ENCODE measurements around the gene LRRC38.

Gene LRRC38

DNA sequence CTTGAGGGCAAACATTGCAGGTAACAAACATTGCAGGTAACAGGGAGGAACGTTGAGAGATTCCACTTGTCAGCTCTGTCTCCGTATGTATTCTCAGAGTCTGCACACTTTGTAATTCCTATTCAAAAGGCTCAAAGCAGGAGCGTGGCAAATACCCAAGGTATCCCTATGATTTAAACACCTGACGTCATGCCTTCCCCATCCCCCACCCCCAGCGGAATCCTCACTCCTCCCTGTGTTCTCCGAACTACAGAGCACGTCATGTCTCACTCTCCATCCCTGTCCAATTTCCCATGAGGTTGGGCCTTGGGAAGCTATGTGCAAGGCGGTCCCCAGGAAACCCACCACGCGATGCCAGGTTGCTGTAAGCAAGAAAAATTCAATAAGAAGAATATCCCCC is 2.8 kb upstream of the LRRC38 start:
- DNase-seq (ENCODE audit: low spot score), result no peak

DNA sequence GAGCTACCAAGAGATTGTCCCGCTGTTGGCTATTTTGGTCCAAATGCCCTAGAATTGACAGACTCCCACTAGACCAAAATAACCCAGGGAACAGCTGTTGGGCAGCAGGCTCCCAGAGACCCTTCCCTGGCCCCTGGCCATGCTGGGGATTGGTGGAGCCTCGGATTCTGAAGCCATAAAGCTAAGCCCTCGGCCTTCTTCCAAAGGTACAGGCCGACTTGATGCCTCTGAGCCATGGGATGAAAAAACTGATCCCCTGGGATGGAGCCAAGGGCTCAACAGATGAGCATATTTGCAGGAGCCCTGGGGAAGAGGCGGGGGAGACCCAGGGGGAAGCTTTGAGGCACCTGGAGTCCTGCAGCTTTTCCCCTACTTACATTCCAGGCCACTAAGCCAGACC is 1.0 kb upstream of the LRRC38 start:
- no peak for DNase-seq (ENCODE audit: low spot score)

DNA sequence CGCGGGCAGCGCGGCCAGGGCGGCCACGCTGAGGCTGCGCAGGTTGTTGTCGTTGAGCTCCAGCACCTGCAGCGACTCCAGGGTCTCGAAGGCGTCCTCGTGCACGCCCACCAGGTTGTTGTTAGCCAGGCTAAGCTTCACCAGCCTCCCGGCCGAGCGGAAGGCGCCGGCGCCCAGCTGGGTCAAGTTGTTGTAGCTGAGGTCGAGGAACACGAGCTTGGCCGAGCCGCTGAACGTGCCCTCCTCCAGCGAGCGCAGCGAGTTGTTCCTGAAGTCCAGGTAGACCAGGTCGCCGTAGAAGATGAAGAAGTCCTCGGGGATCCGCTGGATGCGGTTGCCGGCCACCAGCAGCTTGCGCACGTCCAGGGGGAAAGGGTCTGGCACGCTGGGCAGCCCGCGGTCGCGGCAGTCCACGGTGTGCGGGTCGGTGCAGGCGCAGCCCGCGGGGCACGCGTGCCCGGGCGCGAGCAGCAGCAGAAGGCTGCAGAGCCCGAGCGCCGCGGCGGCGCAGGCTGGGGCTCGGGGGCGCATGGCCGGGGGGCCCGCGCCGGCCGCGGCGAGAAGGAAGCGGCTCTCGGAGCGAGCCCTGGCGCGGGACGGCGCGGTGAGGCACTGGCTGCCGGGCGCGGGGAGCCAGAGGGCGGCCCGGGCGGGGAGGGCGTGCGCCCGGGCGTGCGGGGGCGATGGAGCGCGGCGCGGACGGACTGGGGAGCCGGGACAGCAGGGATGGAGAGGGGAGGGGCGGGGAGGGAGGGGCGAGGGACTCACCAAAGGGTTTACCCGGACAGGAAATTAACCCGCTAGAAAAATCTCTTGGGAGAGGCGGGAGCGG is 524 bp downstream of the LRRC38 start:
- no peak for DNase-seq (ENCODE audit: low spot score)

DNA sequence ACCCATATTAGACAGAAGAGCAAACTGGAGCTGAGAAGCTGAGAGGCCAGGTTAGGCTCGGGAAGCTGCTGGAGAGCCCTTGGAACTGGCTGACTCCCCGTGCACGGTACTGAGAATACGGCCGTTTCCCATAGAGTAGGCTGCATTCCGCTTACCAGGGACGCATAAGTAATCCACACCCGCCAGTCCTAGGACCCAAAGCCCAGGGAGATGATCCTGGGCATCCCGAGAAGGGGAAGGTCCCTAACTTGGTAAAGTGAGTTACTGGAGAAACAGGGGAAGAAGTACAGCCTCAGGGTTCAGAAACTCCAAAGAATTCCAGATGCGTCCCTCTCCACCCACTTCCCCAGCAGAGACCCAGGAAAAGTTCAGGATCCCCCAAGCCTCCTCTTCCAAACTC is 1.3 kb downstream of the LRRC38 start:
- no peak for DNase-seq (ENCODE audit: low spot score)

DNA sequence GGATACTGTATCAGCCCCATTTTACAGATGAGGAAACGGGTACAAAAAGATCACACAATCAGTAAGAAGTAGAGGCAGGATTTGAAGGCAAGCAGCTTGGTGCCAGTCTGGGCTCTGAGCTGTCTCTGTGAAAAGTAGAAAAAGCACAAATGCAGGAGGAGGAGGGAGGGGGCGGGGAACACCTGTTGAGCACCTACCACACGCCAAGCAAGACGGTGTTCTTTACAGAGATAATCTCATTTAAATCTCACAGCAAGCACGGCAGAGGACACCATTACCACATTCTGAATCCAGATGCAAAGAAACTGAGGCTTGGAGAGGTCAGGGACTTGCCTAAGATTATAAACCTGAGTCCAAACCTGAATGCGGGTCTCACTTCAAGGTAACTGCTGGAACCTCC is 3.3 kb downstream of the LRRC38 start:
- DNase-seq (ENCODE audit: low spot score), result no peak

DNA sequence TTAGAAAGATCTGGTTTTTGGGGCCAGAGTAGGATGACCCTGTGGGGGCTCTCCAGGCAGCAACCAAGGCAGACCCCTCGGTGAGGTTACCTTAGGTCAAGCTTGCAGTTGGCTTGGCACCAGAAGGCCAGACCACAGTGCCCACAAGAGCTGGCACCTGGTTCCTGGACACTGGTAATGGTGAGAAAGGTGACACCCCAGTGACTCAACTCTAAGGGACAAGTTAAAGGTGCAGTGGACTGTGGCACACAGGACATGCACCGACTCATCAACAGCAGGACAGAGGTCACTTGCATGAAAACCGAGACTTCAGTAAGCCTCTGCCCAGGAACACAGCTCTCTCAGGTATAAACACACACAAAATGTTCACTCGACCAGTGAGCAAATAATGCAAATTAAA is 6.7 kb downstream of the LRRC38 start:
- DNase-seq (ENCODE audit: low spot score), result no peak

DNA sequence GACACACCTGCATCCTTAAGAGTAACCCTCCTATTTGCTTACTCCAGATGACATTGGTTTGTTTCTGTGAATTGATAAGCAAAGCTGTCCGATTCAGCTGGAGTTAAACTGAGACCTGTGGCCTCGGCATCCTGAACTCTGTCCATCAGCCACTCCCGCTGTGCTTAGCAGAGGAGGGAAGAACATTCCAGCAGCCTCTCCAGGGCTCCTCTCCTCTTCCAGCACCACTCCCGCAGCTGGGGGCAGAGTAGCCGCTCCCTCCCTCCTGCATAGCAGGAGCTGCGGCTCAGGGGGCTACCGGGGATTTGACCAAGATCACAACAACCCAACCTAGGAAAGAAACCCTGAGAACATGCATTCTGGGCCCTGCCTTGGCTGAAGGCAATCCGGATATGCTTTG is 8.8 kb downstream of the LRRC38 start:
- no peak for DNase-seq (ENCODE audit: low spot score)

DNA sequence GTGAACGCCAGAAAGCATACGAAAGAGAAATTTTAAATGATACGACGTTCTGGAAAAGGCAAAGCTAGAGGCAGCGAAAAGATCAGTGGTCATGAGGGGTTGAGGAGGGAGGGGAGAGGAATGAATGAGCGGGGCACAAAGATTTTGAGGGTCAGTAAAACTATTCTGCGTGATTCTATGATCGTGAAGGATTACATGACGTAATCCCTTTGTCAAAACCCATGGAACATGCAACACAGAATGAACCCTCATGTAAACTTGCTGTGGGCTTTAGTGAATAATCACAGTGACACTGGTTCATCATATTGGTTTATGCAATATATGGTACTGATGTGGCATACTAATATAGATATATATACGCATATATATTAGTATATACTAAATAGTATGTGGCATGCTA is 13.0 kb downstream of the LRRC38 start:
- no peak for DNase-seq (ENCODE audit: low spot score)

DNA sequence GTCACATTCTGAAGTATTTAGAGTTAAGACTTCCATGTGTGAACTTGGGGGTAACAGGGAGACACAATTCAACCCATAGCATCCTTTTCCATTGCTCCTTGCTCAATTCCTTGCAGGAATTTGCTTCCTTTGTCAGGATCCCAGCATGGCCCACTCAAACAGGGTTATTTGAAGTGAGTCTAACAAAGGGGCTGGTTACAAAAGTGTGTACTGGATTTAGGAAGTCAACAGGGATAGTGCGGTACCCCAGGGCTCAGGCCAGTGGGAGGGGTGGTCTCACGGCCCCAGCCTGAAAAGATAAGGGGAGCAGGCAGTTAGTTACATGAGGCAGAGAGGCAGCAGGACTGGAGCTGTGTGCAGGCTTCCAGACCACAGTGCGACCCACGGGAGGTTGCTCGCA is 14.4 kb downstream of the LRRC38 start:
- no peak for DNase-seq (ENCODE audit: low spot score)

DNA sequence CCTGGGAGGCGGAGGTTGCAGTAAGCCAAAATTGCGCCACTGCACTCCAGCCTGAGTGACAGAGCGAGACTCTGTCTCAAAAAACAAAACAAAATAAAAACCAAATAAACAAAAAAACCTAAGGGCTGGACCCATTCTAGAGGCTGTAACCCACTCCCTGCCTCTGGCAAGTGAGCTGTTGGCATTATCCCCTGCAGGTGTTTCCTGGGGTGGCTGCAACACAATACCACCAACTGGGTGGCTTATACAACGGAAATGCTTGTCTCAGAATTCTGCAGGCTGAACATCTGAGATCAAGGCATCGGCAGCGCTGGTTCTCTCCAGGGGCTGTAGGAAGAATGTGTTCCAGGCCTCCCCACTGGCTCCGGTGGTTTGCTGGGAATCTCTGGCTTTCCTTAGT is 15.2 kb downstream of the LRRC38 start:
- DNase-seq (ENCODE audit: low spot score), result no peak

DNA sequence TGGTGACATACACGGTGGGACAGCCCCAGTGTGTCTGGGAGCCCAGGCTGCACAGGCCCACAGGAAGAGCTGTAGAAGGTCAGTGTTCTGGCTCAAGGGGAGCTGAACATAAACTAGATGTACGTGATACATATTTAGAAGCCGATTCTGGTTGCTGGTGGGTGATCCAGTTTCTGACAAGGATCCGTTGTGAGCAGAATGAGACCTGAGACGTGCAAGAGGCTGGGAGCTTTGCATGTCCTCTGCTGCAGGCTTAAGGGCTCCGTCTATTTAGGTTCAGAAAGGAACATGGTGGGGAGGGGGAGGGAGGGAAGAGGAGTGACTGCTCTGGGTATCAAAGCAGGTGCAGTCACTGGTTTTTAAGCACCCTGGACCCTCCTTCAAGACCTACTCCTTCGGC is 18.6 kb downstream of the LRRC38 start:
- no peak for DNase-seq (ENCODE audit: low spot score)

DNA sequence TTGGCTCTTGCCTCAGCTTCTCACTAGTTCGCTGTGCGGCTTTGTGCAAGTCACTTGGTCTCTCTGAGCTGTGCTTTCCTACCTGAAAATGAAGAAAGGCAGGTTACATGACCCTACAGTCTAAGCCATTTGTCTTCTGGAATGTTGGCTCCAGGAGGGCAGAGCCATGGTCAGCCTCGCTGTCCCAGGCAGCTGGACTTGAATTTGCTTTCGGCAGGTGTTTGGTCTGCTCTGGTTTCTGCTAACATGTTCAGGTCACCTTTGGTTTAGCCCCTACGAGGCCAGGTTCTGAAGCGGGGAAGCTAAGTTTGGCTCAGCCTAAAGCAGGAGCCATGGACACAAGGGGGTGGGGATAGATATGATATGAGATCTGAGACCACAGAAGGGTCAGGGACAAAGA is 19.1 kb downstream of the LRRC38 start:
- no peak for DNase-seq (ENCODE audit: low spot score)

DNA sequence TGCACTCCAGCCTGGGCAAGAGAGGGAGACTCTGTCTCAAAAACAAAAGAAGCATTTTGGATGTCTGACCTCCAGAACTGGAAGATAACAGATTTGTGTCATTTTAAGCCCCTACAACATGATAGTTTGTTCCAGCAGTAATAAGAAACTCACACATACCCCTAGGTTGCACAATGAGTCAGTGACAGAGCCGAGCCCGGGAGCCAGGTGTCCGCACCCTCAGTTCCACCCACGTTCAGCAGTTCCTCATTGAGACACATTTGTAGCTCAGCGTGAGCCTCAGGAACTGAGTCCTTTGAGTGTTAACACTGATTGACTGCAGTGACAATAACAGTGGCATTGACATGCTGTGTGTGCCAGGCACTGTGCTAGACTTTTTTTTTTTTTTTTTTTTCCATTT is 19.8 kb downstream of the LRRC38 start:
- no peak for DNase-seq (ENCODE audit: low spot score)

DNA sequence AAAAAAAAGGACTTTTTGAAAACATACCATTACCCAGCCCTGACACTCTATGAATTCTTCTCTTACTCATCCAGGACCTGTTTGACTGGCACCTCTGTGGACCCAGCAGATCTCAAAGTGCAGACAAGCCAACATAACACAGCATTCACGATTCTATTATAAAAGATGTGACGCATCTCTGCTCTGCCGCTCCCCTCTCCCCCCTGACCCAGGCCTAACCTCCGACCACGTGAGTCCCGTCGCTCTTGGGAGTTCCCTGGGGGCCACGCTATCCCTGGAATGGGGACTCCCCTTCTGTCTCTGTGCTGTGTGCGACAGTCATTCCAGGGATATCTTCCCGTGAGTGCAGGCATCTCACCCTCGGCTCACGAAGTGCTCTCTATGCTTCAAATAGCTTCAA is 21.1 kb downstream of the LRRC38 start:
- DNase-seq (ENCODE audit: low spot score), result no peak

DNA sequence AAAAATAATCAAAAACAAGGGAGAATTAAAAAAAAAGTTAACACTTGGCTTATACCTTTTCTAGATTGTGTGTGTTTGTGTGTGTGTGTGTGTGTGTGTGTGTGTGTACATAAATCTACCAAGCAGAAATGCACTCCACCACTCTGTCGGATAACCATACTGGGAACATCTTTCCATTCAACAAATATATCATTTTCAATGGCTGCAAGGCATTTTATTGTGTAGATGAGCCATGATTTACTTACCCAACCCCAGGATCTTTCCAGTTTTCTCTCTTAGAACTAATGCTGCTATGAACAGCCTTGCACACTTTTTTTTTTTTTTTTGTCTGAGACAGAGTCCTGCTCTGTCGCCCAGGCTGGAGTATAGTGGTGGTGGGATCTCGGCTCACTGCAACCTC is 25.8 kb downstream of the LRRC38 start:
- no peak for DNase-seq (ENCODE audit: low spot score)

DNA sequence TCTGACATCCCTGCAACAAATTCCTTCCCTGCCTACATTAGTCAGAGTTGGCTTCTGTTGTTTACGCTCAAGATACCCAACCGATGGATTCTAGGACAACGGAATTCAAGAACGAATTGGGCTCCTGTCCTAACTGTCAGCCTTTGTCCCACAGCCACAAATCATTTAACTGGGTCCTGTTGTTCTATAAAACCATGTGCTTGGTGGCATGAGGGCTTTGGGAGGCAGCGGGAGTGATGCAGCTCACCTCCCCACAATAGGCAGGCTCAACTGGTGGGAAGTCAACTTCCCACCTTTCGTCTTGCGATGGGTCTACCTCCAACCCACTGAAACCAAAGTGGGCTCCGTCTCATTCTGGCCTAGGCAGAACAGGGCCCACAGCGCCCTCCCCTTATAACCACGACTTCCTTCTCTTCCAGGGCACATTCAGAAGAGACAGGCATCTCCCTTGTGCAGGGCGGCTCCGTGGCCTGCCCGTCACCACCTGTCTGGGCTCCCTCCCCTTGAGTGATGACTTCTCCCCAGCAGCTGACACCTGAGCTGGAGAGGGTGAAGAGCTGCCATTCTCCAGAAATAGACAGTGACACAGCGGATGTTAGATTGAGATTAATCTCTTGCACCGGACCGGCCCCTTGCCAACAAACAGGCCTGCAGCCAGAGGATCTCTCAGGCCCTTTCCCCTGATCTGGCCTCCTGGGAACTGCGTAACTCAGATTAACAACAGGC is 26.5 kb downstream of the LRRC38 start:
- no peak for DNase-seq (ENCODE audit: low spot score)

DNA sequence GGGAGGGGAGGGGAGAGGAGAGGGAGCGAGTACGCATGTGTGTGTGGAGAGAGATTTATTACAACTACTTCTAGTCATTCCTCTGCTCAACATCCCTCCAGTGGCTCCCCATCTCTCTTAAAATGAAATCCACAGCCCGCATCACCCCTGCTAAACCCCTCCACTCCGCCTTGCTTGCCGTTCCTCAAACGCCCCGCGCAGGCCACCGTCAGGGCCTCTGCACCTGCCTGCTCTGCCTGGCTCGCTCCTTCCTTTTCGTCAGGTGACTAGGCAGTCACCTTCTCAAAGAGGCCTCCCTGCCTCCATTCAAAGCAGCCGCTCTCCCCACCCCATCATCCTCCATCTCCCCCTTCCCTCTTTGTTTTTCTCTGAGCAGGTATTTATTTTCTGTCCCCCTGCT is 29.9 kb downstream of the LRRC38 start:
- no peak for DNase-seq (ENCODE audit: low spot score)

DNA sequence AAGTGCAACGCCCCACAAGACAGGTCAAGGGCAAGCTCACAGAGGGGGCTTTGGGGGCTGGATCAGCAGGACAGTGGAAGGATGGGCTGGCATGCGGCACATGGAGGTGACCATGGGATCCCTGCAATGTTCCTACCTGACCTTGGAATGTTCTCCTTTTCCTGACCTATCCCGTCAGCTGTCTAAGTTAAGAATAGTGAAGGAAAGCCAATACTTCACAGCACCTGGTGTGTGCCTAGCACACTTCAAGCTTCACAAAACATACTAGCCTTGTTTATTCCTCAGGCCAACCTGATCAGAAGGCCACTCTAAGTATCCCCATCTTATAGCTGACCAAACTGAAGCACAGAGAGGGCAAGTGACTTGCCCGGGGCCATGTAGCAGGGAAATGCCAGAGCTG is 31.2 kb downstream of the LRRC38 start:
- no peak for DNase-seq (ENCODE audit: low spot score)

DNA sequence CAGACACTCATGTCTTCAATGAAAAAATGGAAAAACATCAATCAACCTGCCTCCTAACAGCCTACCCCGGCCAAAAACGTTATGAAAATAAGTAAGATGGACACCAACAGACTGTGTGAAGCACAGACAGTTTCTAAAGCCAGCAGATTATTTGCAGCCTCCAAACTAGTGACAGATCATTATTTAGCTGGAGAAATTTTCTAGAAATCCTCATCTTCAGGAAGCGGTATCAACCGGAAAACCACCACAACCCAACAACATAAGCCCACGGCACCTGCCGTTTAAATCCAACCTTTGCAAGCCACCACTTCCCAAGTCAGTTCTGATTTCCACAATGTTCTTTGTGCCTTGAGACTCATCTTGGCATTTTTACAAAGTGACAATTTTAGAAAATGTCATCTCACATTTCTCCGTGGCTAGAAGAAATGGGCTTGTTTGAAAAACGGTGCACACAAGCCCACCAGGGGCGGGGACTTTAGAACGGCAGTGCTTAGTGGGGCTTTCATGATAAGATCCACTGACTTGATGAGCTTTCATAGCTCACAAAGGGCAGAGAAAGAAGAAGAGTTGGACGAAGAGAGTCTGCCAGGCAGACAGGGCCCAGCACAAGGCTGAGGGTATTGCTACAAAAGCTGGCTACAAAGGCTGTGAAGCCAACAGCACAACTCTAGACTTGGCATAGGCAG is 34.5 kb downstream of the LRRC38 start:
- no peak for DNase-seq (ENCODE audit: low spot score)

DNA sequence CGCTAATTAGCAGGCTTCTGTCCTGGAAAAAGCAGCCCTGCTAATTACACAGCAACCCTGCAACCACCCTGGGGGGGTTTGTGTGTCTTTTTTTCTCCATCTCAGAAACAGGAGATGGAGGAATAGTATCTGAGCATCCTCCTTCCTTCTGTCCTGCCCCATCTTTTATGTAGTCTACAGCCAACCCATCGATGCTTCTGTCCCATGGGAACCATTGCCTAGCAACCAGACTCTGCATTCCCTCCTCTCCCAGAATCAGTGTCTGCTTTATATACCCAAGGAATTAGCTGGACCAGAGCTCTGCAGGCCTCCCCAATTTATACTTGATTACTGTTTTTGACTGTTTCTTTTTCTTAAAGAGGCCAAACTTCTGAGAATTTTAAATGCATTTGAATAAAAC is 35.1 kb downstream of the LRRC38 start:
- DNase-seq (ENCODE audit: low spot score), result no peak

DNA sequence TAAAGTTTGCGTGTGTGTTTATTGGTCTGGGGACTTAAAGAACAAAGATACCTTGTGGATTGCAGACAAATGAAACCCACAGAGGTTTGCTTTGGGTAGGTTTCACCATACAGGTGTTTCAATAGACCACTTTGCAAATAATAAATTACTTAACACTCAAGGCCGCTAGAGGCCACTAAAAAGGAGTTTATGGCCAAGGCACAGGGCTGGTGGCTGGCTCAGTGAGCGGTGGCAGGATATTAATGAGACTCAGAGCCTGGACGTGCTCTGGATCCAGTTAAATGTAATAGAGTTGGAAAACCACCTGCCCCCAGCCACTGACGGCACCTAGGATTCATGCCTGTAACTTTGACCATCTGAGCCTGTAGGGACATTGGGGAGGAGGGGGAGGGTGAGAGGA is 44.5 kb downstream of the LRRC38 start:
- DNase-seq (ENCODE audit: low spot score), result no peak

DNA sequence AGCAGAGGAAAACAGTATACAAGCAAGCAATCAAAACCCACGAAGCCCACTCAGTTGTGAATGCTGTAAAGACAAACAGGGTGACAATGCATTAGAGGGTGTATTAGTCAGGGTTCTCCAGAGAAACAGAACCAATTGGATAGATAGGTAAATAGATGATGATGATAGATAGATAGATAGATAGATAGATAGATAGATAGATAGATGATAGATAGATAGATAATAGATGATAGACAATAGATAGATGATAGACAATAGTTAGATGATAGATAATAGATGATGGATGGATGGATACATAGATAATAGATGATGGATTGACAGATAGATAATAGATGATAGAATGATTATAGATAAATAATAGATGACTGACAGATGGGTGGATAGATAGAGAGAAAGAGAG is 48.3 kb downstream of the LRRC38 start:
- no peak for DNase-seq (ENCODE audit: low spot score)

DNA sequence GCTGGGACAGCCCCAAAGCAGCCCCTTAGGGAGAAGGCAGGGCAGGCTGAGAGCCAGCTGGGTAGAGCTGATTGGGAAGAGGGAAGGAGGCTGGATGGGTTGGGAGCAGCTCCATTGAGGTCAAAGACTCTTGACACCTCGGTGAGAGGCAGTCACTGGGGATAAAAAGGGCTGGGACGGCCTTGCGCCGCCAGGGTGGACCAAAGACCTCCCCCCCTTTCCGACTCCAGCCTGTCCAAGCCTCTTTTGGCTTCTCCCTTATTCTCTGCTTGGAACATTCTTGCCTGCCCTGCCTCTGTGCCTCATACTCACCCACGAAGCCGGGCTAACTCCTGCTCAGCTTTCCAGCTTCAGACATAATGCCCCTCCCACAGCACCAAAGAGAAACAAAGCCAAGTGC is 51.1 kb downstream of the LRRC38 start:
- no peak for DNase-seq (ENCODE audit: low spot score)
